HG02885 (cell line): Measurements from ENCODE around the gene MICAL2.

Experiments
- ATAC-seq: cut with Tn5 transposase; IDR thresholded peaks from one replicate; pipeline ENCODE4 v1.9.1; 2021; ENCODE audit warnings: mild to moderate bottlenecking; ENCODE audit not compliant: unreplicated experiment, poor library complexity

MICAL2 gene, protein sequence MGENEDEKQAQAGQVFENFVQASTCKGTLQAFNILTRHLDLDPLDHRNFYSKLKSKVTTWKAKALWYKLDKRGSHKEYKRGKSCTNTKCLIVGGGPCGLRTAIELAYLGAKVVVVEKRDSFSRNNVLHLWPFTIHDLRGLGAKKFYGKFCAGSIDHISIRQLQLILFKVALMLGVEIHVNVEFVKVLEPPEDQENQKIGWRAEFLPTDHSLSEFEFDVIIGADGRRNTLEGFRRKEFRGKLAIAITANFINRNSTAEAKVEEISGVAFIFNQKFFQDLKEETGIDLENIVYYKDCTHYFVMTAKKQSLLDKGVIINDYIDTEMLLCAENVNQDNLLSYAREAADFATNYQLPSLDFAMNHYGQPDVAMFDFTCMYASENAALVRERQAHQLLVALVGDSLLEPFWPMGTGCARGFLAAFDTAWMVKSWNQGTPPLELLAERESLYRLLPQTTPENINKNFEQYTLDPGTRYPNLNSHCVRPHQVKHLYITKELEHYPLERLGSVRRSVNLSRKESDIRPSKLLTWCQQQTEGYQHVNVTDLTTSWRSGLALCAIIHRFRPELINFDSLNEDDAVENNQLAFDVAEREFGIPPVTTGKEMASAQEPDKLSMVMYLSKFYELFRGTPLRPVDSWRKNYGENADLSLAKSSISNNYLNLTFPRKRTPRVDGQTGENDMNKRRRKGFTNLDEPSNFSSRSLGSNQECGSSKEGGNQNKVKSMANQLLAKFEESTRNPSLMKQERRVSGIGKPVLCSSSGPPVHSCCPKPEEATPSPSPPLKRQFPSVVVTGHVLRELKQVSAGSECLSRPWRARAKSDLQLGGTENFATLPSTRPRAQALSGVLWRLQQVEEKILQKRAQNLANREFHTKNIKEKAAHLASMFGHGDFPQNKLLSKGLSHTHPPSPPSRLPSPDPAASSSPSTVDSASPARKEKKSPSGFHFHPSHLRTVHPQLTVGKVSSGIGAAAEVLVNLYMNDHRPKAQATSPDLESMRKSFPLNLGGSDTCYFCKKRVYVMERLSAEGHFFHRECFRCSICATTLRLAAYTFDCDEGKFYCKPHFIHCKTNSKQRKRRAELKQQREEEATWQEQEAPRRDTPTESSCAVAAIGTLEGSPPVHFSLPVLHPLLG

DNA sequence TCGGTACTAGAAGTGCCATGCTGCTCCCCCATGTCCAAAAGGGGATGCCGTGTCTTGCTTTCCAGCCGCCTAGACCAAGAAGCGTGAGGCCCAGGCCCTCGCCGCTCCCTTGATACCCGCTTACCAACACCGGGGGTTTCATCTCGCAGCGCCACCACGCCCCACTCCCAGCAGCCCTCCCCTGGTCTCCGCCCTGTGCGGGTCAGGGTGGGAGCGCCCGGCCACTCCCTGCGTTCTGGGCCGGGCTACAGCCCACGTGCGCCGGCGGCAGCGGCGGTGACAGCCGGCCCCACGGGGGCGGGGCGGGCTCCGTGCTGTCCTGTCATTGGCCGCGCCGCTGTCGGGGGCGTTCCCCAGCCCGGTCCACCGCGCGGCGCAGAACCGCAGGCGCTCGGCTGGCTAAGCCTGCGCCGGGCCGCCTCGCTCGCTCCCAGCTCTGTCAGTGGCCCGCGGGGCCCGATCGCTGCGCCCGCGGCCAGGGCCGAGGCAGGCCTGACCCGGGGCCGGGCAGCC lies at the start of gene MICAL2:
Gene MICAL2 (plus strand): TSS at position 390 of the 513 bp plus-strand sequence. CDS start 51,566 bp downstream, outside the sequence.
- ATAC-seq: peak; percentile 98

- ATAC-seq: no peak
These were observed 48.4 kb upstream of the MICAL2 start for GRCh38 chr11:12061851-12062560.

DNA sequence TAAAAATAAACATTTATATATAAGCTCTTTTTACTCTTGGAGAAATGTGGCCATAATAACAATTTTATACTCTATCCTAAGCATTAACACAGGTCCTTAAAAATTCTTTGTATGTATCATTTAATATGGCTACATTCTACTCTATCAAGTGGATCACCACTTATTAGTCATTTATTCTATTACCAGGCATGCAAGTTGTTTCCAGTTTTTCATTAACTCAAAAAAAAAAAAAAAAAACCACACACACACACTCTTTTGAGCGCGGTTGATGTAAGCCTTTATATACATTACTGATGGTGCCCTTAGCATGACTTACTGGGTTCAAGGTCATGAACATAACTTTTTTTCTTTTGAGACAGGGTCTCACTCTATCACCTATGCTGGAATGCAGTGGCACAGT lies 47.1 kb upstream of the MICAL2 start:
- no peak for ATAC-seq

DNA sequence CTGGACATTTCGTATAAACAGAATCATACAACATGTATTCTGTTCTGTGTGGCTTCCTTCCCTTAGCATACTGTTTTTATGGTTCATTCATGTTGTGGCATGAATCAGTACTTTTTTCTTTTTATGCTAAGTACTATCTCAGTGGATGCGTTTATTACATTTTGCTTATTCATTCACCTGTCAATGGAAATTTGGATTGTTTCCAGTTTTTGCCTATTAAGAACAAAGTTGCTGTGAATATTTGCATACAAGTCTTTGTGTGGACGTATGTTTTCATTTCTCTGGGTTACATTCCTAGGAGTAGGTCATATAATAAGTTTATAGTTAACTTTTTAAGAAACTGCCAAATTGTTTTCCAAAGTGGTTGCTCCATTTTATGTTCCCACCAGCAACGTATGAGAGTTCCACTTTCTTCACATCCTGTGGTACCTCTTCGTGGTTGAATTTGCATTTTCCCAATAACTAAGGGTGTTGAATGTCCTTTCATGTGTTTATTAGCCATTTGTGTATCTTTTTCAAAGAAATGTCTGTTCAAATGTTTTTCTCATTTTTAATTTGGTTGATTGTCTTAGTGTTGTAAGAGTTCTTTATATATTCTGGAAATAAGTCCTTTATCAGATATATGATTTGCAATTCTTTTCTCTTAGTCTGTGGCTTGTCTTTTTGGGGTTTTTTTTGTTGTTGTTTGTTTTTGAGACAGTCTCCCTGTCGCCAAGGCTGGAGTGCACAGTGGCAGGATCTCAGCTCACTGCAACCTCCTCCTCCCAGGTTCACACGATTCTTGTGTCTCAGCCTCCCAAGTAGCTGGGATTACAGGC lies 46.0 kb upstream of the MICAL2 start:
- no peak for ATAC-seq

- ATAC-seq: no peak
These were observed 45.5 kb upstream of the MICAL2 start for GRCh38 chr11:12064954-12065280.

DNA sequence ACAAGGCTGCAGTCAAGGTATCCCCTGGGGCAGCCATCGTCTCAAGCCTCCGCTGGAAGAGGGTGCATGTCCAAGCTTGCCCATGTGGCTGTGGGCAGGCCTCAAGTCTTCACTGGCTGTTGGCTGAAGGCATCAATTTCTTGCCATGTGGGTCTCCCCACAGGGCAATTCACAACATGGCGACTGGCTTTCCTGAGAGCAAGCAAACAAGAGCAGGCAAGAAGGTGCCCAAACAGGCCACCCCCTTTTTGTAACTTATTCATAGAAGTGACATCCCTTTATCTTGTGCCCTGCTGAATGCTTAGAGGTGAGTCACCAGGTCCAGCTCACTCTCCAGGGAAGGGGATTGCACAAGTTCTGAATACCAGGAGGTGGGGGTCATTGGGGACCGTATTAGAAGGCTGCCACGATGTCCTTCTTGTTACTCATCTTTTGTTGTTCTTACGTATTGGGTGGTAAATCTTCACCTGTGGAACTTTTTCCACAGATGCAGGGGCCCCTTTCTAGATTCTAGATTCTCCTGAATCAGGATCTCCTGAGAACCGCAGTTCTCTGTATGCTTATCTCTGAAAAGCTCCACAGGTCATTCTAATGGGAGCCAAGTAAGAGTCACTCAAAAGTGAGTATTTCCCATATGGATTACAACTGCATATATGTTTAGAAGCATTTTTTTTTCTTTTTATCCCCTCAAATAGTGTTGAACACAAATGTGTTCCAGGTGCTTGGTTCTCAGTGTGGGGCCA lies 44.2 kb upstream of the MICAL2 start:
- ATAC-seq: no peak

GRCh38 chr11:12066799-12067508 lies 43.4 kb upstream of the MICAL2 start:
- no peak for ATAC-seq

DNA sequence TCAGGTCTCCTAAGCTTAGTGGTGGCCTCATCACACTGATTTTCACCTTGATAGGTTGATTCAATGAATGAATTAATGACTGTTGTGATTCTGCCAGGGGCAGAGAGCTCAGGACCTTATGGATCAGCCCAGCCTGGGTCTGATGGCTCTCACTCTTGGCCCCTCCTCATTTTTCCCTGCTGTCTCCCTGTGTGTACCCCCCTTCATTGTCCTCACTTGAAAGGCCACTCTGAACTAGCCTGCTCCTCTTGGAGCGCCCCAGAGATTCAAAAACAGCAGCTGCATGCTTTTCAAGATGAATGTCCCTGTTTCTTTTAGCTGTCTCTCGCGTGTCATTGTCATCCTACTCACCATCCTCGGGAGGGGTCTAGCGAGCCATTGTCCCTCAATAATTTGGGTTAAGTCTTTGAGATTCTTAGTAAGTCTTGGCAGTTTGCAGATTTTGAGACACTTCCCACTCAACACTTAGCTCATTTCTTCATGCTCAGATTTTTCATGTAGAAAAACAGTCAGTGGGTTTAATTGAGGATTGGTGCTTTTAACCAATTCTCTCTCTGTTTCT lies 42.5 kb upstream of the MICAL2 start:
- no peak for ATAC-seq

DNA sequence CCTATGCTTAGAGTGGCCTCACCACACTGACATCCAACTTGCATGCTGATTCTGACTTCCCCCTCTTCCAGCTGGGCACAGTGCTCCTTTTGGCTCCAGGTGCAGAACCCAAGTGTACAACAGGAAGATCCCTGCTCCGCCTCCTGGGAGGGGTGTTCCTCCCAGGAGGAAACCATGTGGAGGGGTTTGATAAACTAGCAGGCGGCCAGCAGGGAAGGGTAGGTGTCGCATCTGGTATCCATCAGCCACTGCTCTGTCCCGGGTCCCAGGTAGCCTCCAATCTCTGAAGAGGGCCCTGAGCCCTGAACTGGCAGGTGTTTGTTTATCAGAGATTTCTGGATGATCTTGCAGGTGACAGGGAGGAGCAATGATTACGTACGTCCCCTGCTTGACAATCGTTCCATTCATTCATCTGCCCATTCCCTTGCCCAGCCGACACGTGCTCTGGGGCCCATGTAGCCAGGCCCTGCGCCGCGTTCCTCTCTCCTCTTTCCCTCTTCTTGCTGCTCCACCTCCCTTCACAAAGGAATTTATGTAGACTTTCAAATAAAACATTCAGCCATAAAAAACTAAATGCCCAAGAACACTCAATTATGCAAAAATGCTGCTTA lies 41.2 kb upstream of the MICAL2 start:
- no peak for ATAC-seq

GRCh38 chr11:12070446-12071267 lies 39.7 kb upstream of the MICAL2 start:
- ATAC-seq: no peak

GRCh38 chr11:12071574-12071973 lies 38.8 kb upstream of the MICAL2 start:
- no peak for ATAC-seq

GRCh38 chr11:12073436-12073835 lies 37.0 kb upstream of the MICAL2 start:
- ATAC-seq: no peak

GRCh38 chr11:12073886-12074285 lies 36.5 kb upstream of the MICAL2 start:
- no peak for ATAC-seq

- no peak for ATAC-seq
These were observed 35.7 kb upstream of the MICAL2 start for GRCh38 chr11:12074529-12075195.

GRCh38 chr11:12075291-12075690 lies 35.1 kb upstream of the MICAL2 start:
- no peak for ATAC-seq
